ENCODE results near the gene EXOC6B. TPM values are rescaled to one million over a fixed set of nuclear protein-coding genes. Genes with fewer than 3 reads are reported as not detected.
"Not testable (repeated sequence)": the region's sequence is repeated elsewhere in the genome, so short reads cannot be mapped to it uniquely, and the experiment has no call there.

EXOC6B gene
- total and polyA plus RNA-seq, 2 experiments from 2014 or later, result 8.9 to 18.3 TPM

DNA sequence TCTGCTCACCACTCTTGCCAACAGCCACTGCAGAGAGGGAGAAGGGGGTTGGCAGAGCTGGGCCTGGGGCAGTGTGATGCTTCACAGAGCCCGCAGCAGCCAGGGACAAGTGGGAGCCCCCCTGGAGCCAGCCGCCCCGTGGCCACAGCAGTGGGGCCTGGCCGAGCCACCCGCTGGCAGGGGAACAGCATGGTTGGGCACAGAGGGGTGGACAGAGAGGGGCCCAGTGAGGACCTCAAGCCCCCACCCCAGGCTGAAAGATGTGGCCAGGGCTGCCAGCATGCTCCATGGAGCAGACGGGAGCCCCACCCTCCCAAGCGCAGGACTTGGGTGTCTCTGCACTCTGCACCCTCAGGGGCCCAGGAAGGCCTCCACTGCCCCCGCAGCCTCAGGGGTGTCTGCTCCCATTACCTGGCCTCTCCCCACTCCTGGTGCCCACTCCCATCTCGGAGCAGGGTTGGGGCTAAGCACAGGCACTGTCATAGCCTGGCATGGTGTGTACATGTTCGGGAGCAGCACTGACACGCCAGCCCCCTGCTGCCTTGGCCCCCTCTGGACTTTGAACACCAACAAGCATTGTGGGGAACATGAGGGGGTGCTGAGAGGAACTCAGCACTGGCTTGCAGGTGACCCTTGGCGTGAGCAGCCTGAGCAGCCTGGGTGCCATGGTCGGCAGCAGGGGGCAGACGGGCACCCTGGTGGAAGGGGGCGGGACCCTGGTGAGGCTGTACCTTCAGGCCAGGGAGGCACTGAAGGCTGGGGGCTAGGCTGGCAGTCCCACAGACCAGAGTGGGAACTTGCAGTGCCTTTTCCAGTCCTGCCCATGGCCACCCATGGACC is 398.6 kb downstream of the EXOC6B start:
- Histone ChIP-seq H3K27me3 (replicated peaks; ENCODE audit: insufficient read depth) (no peaks in the 10 kb centered on the region), H3K36me3 (ENCODE audit: low read depth) (no peaks in the 10 kb centered on the region), H3K9me3 (ENCODE audit: low read depth) (no peaks in the 10 kb centered on the region), H3K27ac (no peak overlapping the region), H2AFZ (no peak overlapping the region), H3K79me2 (ENCODE audit: insufficient read depth) (no peaks in the 10 kb centered on the region), H3F3A (ENCODE audit: insufficient read depth) (no peaks in the 10 kb centered on the region), H3K9me2 (ENCODE audit: insufficient read depth) (no peaks in the 10 kb centered on the region), H3K4me1 (ENCODE audit: insufficient read depth) (peaks cover 18% of the 10 kb centered on the region), H3K4me3 (no peak overlapping the region), H3K9ac (no peak overlapping the region), H3K4me2 (ENCODE audit: unreplicated experiment) (no peak overlapping the region), H4K20me1 (ENCODE audit: insufficient read depth) (no peaks in the 10 kb centered on the region)
- 94 to 97% methylated on average over 13 to 14 of the region's 15 CpGs for WGBS, 2 experiments (ENCODE audit: low coverage in 1 of 2, low lambda C conversion rate in 2 of 2, missing lambda C conversion rate in 2 of 2)
- no peak for TF ChIP-seq EZH2 (IDR thresholded peaks at IDR 0.05; ENCODE audit: insufficient read depth, poor library complexity, severe bottlenecking)
- TF ChIP-seq EZH2phosphoT487 (IDR thresholded peaks at IDR 0.05; ENCODE audit: insufficient read depth, low read depth), result no peak
- in situ Hi-C loops (cut with MboI), result no loop called here
- no peak for DNase-seq

GRCh38 chr2:72425996-72426395 is 399.8 kb downstream of the EXOC6B start:
- Histone ChIP-seq H3F3A (ENCODE audit: insufficient read depth) (no peaks in the 10 kb centered on the region), H3K4me3 (no peak overlapping the region), H3K27ac (no peak overlapping the region), H3K79me2 (ENCODE audit: insufficient read depth) (no peaks in the 10 kb centered on the region), H3K9me3 (ENCODE audit: low read depth) (no peaks in the 10 kb centered on the region), H3K27me3 (replicated peaks; ENCODE audit: insufficient read depth) (no peaks in the 10 kb centered on the region), H3K9ac (no peak overlapping the region), H3K36me3 (ENCODE audit: low read depth) (no peaks in the 10 kb centered on the region), H3K9me2 (ENCODE audit: insufficient read depth) (no peaks in the 10 kb centered on the region), H3K4me1 (ENCODE audit: insufficient read depth) (peaks cover 18% of the 10 kb centered on the region), H4K20me1 (ENCODE audit: insufficient read depth) (no peaks in the 10 kb centered on the region), H2AFZ (no peak overlapping the region), H3K4me2 (ENCODE audit: unreplicated experiment) (no peak overlapping the region)
- peak; percentile 11 for DNase-seq
- in situ Hi-C loops (cut with MboI), result no loop called here
- TF ChIP-seq EZH2phosphoT487 (IDR thresholded peaks at IDR 0.05; ENCODE audit: insufficient read depth, low read depth), result no peak
- no peak for TF ChIP-seq EZH2 (IDR thresholded peaks at IDR 0.05; ENCODE audit: insufficient read depth, poor library complexity, severe bottlenecking)

GRCh38 chr2:72423756-72424155 is 402.1 kb downstream of the EXOC6B start:
- no peak overlapping the region for H3K4me3 ChIP-seq
- no peak overlapping the region for H3K4me2 ChIP-seq (ENCODE audit: unreplicated experiment)
- WGBS, 2 experiments (ENCODE audit: low coverage in 1 of 2, low lambda C conversion rate in 2 of 2, missing lambda C conversion rate in 2 of 2), result 28 to 34% methylated on average over 2 of the region's 2 CpGs
- H3K27me3 ChIP-seq (replicated peaks; ENCODE audit: insufficient read depth), result no peaks in the 10 kb centered on the region
- no peak overlapping the region for H2AFZ ChIP-seq
- in situ Hi-C loops (cut with MboI), result no loop called here
- no peak overlapping the region for H3K27ac ChIP-seq
- TF ChIP-seq EZH2phosphoT487 (IDR thresholded peaks at IDR 0.05; ENCODE audit: insufficient read depth, low read depth) (no peak), EZH2 (IDR thresholded peaks at IDR 0.05; ENCODE audit: insufficient read depth, poor library complexity, severe bottlenecking) (no peak)
- H3K9ac ChIP-seq, result no peak overlapping the region
- no peaks in the 10 kb centered on the region for H3K79me2 ChIP-seq (ENCODE audit: insufficient read depth)
- H3K9me3 ChIP-seq (ENCODE audit: low read depth), result no peaks in the 10 kb centered on the region
- no peaks in the 10 kb centered on the region for H4K20me1 ChIP-seq (ENCODE audit: insufficient read depth)
- H3K36me3 ChIP-seq (ENCODE audit: low read depth), result no peaks in the 10 kb centered on the region
- DNase-seq, result peak; percentile 54
- H3F3A ChIP-seq (ENCODE audit: insufficient read depth), result no peaks in the 10 kb centered on the region
- peaks cover 18% of the 10 kb centered on the region for H3K4me1 ChIP-seq (ENCODE audit: insufficient read depth)
- no peaks in the 10 kb centered on the region for H3K9me2 ChIP-seq (ENCODE audit: insufficient read depth)

DNA sequence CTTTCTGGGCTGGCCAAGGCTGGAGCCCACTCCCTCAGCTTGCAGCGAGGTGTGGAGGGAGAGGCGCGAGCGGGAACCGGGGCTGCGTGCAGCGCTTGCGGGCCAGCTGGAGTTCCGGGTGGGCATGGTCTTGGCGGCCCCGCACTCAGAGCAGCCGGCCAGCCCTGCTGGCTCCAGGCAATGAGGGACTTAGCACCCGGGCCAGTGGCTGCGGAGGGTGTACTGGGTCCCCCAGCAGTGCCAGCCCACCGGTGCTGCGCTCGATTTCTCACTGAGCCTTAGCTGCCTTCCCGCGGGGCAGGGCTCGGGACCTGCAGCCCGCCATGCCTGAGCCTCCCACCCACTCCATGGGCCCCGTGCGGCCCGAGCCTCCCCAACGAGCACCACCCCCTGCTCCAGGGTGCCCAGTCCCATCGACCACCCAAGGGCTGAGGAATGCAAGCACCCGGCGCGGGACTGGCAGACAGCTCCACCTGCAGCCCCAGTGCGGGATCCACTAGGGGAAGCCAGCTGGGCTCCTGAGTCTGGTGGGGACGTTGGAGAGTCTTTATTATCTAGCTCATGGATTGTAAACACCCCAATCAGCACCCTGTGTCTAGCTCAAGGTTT is 404.0 kb downstream of the EXOC6B start:
- H4K20me1 ChIP-seq (ENCODE audit: insufficient read depth); H3K79me2 ChIP-seq (ENCODE audit: insufficient read depth); H3K9ac ChIP-seq; H3K27me3 ChIP-seq (replicated peaks; ENCODE audit: insufficient read depth); H3F3A ChIP-seq (ENCODE audit: insufficient read depth); H3K9me2 ChIP-seq (ENCODE audit: insufficient read depth); H3K4me3 ChIP-seq; H3K27ac ChIP-seq; H3K9me3 ChIP-seq (ENCODE audit: low read depth); in situ Hi-C loops (cut with MboI); H2AFZ ChIP-seq; H3K36me3 ChIP-seq (ENCODE audit: low read depth); H3K4me2 ChIP-seq (ENCODE audit: unreplicated experiment); DNase-seq: not testable (repeated sequence)
- peaks cover 18% of the 10 kb centered on the region for H3K4me1 ChIP-seq (ENCODE audit: insufficient read depth)
- WGBS, 2 experiments (ENCODE audit: low coverage in 1 of 2, low lambda C conversion rate in 2 of 2, missing lambda C conversion rate in 2 of 2), result 97 to 98% methylated on average over 14 to 29 of the region's 31 CpGs
